Vagina (tissue), 2 donors: ENCODE results near the gene PTPRD.

ENCODE experiments used
- POLR2A ChIP-seq, 2 donors: fragments of 450-650 bp; IDR thresholded peaks; one replicate each; pipeline ENCODE4 v1.6.1; 2017; ENCODE audit warnings: antibody characterized with exemption in 2 of 2, mild to moderate bottlenecking in 2 of 2, moderate library complexity in 2 of 2
- TF ChIP-seq, protein P1 (sequence below), 3 experiments: fragments of 450-650 bp in 2 of 3; fragments of 200-600 bp in 1 of 3; sonication (generic) in 1 of 3; IDR thresholded peaks; one replicate each; pipeline ENCODE4 v1.5.1; 2017 to 2019; ENCODE audit warnings: antibody characterized with exemption in 3 of 3, mild to moderate bottlenecking in 2 of 3, moderate library complexity in 2 of 3

DNA sequence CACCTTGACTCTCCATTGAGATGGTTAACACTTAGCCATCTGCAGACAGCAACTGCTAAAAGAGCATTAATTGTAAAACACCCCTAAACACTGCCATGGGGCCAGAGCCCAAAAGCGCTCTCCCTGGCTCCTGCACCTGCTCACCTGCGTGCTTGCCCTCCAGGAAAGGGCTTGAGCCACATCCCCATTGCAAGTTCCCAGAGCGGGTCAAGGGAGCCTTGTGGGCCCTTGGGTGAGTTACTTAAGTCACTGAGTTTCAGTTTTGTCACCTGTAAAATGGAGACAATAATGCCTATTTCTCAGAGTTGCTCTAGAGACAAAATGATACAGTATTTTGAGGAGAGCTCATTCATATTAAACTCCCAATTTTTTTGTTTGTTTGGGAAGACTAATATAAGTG, 967.8 kb downstream of the PTPRD start:
- TF ChIP-seq, protein P1, sequence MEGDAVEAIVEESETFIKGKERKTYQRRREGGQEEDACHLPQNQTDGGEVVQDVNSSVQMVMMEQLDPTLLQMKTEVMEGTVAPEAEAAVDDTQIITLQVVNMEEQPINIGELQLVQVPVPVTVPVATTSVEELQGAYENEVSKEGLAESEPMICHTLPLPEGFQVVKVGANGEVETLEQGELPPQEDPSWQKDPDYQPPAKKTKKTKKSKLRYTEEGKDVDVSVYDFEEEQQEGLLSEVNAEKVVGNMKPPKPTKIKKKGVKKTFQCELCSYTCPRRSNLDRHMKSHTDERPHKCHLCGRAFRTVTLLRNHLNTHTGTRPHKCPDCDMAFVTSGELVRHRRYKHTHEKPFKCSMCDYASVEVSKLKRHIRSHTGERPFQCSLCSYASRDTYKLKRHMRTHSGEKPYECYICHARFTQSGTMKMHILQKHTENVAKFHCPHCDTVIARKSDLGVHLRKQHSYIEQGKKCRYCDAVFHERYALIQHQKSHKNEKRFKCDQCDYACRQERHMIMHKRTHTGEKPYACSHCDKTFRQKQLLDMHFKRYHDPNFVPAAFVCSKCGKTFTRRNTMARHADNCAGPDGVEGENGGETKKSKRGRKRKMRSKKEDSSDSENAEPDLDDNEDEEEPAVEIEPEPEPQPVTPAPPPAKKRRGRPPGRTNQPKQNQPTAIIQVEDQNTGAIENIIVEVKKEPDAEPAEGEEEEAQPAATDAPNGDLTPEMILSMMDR (IDR thresholded peaks at IDR 0.05): no peak
- TF ChIP-seq POLR2A (IDR thresholded peaks at IDR 0.05): no peak
